Keratinocyte (primary cell): ENCODE measurements around the gene CRIM1.

Experiments
- EZH2 ChIP-seq: IDR thresholded peaks from one replicate; pipeline ENCODE4 v1.6.1; 2012; ENCODE audit warnings: inconsistent platforms, mild to moderate bottlenecking, low read length, moderate library complexity
- TF ChIP-seq, protein P1 (sequence below), 3 experiments: IDR thresholded peaks in 1 of 3; conservative IDR thresholded peaks in 1 of 3; optimal IDR thresholded peaks in 1 of 3; 2 replicates in 2 of 3; 3 replicates in 1 of 3; pipeline versions ENCODE3 to v1.5.1; 2011; ENCODE audit warnings: low read length in 3 of 3, mild to moderate bottlenecking in 3 of 3, moderate library complexity in 2 of 3, control low read depth in 1 of 3, inconsistent platforms in 1 of 3; ENCODE audit not compliant: insufficient read depth in 2 of 3; ENCODE audit errors: extremely low read depth in 1 of 3

- TF ChIP-seq, protein P1, sequence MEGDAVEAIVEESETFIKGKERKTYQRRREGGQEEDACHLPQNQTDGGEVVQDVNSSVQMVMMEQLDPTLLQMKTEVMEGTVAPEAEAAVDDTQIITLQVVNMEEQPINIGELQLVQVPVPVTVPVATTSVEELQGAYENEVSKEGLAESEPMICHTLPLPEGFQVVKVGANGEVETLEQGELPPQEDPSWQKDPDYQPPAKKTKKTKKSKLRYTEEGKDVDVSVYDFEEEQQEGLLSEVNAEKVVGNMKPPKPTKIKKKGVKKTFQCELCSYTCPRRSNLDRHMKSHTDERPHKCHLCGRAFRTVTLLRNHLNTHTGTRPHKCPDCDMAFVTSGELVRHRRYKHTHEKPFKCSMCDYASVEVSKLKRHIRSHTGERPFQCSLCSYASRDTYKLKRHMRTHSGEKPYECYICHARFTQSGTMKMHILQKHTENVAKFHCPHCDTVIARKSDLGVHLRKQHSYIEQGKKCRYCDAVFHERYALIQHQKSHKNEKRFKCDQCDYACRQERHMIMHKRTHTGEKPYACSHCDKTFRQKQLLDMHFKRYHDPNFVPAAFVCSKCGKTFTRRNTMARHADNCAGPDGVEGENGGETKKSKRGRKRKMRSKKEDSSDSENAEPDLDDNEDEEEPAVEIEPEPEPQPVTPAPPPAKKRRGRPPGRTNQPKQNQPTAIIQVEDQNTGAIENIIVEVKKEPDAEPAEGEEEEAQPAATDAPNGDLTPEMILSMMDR (optimal IDR thresholded peaks at IDR 0.05 in 1 of 3, IDR thresholded peaks at IDR 0.05 in 1 of 3, conservative IDR thresholded peaks at IDR 0.05 in 1 of 3; ENCODE audit: extremely low read depth in 1 of 3, insufficient read depth in 2 of 3, low read length in 3 of 3), result no peak
- TF ChIP-seq EZH2, result no peak
Measured at GRCh38 chr2:36489281-36489680, 133.7 kb downstream of the CRIM1 start.
